CD1c-positive myeloid dendritic cell (primary cell): Measurements from ENCODE around the gene PITPNC1.
"Not testable (repeated sequence)": the region's sequence is repeated elsewhere in the genome, so short reads cannot be mapped to it uniquely, and the experiment has no call there.

ENCODE experiments used
- DNase-seq: peaks from one replicate; pipeline ENCODE4 v3.0.0-alpha.2; 2016; ENCODE audit errors: extremely low spot score

Gene PITPNC1

DNA sequence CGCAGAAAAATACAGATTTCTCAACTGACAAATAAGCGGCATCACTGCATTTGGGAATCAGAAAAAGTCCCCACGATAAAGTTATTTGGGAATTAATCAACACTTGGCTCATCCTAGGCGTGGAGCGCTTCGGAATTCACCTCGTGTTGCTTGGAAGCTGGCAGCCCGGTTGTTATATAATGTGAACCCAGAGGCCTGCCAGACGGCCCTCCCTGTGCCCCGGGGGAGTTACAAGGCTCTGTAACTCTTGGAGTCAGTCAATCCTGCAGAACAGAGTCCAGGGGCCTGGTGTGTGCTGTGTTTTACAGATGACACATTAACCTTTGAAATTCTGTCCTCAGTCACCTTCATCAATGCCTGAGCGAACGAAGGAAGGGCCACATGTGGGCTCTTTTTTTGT is 111.1 kb downstream of the PITPNC1 start:
- DNase-seq: no peak

DNA sequence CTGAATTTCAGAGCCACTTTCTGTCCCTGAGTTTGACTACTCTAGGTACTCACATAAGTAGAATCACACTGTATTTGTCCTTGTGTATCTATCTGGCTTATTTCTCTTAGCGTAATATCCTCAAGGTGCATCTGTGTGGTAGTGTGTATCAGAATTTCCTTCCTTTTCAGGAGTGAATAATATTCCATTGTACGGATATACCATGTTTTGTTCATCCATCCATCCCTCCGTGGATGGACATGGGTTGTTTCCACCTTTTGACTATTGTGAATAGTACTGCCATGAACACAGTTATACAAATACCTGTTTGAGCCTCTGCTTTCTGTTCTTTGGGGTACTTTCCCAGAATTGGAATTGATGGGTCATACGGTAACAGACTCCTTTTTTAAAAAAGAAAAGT is 111.7 kb downstream of the PITPNC1 start:
- DNase-seq: no peak

DNA sequence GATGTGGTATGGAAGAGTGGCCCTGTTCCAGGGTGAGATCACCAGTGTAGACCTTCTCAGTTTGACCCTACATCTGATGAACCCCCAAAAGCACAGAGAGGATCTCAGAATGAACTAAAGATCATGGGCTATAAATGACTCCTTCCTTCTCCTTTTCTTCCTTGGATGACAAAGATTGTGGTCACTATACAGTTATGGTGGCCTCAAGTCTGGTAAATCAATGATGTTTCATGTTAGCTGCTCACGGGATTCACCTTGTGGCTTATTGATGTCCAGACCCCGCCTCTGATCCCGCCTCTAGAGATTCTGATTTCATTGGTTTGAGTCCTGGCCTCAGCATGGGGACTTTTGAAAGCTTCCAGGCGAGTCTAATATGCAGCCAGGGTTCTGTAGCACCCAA is 112.2 kb downstream of the PITPNC1 start:
- DNase-seq: no peak

DNA sequence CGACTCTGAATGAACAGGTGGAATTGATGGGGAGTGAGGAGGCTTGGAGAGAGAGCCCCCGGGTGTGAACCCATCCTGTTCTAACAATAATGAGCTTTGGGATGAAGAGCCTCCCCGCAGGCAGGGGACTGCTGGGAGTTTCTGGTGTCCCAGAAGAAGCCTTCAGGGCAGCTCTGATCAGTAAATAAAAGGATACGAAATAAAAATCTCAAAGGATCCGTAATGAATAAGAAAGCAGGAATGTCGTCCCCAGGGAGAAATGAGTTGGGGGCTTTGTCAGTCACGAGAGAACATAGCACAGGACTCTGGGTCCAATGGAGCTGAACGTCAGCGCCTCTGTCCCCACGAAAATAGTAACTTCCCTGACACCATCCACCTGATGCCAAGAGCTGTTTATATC is 113.4 kb downstream of the PITPNC1 start:
- DNase-seq: no peak

DNA sequence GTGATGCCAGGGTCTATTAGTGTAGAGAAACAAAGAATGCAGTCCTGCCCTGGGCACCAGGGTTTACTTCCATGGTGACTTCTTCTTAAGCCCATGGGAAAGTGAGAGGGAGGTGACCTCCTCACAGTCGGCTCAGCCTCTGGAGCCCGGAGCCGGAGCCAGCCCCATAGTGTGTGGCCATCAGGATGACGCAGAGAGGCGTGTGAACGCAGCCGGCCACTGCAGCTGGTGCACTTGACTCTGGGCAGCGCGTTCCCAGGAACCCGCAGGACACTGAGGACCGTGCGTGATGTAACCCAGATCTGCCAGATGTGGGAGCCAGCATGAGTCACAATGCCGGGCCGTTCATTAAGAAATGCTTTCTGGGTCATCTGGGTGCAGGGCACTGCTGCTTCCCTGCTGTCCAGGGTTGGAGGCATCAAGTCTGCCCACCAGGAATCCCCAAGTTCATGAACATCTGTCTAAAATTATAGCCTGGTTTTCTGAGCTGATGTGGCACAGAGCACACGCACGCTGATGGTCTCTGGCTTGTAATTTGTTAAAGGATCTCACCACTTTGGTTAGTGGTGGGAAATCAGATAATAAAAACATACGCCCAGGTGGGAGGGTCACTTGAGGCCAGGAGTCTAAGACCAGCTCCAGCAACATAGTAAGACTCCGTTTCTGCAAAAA is 114.1 kb downstream of the PITPNC1 start:
- DNase-seq: peak; percentile 74

DNA sequence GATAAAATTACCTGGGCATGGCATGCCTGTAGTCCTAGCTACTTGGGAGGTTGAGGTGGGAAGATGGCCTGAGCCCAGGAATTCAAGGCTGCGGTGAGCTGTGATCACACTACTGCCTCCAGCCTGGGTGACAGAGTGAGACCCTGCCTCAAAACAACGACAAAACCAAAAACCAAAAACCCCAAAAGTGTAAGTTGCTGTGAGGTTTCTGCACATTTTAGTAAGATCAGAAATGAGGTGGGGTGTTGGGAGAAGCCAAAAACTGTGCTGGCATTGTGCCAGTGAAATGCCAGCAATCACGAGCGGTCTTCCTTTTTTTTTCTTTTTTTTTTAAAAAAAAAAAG is 114.6 kb downstream of the PITPNC1 start:
- DNase-seq: no peak

DNA sequence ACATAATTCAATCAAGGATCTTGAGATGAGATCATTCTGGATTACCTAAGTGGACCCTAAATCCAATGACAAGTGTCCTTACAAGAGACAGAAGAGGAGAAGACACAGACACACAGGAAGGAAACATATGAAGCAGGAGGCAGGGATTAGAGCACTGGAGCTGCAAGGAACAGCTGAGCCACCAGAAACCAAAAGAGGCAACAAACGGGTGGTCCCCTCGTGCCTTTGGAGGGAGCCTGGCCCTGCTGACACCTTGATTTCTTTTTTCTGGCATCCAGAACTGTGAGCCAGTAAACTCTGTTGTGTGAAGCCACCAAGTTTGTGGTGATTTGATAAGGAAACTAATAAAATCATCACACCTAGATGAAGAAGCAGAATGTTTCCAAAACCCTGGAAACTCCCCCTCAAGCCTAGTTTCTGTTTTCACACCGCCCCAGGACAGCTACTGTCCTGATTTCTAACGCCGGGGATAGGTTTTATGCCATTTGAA is 115.2 kb downstream of the PITPNC1 start:
- DNase-seq: no peak

DNA sequence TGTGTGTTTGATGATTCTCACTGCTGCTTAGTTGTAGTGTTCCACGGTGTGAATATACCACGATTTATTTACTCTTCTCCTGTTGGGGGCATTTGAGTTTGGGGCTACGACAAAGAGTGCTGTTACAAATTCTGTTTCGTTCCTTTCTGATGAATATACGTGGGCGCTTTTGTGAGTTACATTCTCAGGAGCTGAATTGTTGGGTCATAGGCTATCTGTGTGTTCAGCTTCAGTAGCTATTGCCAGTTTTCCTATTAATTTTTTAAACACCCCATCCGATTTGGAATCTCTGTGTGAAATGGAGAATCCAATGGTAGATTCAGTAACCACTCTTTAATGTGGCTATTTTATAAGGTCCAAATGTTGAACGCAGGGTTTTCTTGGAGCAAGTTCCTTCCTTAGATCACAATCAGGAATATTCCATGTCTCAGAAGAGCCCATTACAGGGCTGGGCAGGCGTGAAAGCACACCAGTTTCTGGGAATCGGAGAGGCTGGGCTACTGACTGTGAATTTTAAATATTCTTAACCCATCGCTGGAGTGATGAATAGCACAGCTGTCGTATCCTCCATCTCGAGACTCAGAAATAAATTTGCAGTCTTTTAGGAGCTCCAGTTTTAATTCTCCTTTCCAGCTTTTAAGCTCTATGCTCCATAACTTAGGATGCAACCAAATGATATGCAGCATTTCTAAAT is 115.9 kb downstream of the PITPNC1 start:
- DNase-seq: no peak

DNA sequence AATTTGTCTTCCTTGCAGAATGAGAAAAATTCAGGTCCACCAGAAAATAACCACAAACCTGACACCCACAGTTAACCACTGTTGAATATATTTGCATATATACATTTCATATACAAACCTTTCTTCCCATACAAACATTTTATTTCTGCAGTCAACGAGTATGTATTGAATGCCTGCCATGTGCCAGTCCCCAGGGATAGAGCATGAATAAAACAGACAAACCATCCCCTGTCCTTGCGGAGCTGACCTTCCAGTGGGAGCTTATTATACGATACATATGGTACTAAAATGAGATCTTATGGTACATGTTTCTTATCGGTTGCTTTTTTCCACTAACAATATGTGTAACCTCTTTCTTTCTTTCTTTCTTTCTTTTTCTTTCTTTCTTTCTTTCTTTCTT is 116.7 kb downstream of the PITPNC1 start:
- DNase-seq: no peak

DNA sequence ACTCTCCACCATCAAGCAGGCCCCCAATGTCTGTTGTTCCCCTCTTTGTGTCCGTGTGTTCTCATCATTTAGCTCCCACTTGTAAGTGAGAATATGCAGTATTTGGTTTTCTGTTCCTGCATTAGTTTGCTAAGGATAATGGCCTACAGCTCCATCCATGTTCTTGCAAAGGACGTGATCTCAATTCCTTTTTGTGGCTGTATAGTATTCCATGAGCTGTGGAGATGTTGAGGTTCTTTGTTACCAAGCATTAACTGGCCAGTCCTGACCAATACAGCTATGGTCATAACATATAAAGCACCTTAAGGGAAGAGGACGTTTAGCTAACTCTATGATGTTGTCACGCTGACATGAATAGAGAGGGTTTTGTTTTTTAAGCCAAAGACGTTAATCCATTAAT is 118.5 kb downstream of the PITPNC1 start:
- not testable (repeated sequence) for DNase-seq

DNA sequence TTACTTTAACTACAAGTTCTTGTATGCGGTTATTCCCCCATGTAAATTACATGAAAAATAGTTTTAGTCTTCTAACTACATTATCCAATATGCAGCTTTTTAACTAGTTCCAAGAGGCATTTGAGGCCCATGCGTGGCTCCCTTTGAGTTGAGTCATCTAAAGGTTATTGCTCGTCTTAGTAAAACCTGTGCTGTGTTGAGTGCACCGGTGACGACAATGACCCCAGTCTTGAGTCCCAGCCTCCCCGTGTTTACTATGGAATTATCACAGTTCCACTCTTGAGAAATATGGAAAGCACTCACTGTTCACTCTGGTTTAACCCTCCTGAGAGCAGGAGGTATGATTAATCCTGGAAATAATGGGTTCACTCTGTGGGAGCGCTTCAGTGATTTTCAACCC is 119.2 kb downstream of the PITPNC1 start:
- no peak for DNase-seq

DNA sequence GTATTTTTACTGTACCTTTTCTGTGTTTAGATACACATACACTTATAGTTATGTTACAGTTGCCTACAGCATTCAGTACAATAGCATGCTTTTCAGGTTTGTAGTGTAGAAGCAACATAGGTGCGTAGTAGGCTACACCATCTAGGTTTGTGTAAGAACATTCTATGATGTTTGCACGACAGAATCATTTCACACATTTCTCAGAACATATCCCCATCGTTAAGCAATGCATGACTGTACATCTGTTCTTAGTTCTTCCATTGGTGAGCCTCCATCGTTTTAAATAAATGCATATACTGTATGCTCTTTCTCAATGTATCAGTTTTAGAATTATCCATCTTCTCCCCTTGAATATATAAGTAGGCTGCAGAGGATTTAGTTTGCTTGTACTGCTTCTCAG is 122.6 kb downstream of the PITPNC1 start:
- no peak for DNase-seq

DNA sequence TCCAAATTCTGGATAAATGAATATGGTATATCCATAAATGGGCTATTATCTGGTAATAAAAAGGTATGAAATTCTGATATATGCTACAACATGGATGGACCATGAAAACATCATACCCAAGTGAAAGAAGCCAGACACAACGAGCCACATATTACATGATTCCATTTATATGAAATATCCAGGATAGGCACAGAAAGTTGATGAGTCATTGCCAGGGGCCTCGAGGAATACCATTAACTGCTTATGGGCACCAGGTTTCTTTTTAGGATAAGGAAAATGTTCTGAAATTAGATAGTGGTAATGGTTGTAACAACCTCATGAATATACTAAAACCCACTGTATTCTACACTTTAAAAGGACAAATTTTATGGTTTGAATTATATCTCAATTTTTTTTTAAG is 123.2 kb downstream of the PITPNC1 start:
- DNase-seq: no peak

DNA sequence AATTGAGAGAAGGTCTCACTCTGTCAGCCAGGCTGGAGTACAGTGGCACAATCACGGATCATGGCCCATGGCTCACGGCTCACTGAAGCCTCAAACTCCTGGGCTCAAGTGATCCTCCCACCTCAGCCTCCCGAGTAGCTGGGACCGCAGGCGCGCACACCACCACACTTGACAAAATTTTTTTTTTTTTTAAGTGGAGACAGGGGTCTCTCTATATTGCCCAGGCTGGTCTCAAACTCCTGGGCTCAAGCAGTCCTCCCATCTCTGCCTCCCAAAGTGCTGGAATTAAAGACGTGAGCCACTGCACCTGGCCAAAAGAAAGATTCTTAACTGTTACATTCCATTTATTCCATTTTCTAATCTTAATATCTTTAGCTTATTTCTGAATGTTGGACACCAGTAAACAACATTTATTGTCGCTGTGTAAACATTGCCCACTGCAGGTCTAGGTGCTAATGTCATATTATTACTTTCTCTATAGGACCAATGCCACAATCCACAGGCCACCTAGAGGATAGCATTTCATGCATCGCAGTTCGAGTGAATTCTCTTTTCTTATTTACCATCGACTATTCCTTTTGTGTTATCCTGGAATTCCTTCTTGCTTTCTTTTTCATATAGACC is 123.7 kb downstream of the PITPNC1 start:
- no peak for DNase-seq

DNA sequence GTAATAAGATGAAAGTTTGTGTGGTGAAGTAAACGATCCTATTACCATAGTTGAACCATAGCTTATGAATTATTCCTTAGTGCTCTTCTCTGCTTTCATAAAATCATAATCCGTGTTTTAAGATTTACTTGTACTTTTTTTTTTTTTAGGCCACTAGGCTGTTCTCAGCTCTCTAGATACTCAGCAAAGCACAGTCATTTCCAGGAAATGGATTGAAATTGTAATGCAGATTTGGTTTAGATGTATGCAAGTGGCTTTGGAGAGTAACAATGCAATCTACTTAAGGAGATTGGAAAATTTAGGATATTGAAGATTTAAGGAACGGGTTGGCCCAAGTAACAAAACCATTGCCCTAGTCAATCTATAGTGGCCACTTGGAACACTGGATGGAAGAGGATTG is 125.1 kb downstream of the PITPNC1 start:
- DNase-seq: no peak

DNA sequence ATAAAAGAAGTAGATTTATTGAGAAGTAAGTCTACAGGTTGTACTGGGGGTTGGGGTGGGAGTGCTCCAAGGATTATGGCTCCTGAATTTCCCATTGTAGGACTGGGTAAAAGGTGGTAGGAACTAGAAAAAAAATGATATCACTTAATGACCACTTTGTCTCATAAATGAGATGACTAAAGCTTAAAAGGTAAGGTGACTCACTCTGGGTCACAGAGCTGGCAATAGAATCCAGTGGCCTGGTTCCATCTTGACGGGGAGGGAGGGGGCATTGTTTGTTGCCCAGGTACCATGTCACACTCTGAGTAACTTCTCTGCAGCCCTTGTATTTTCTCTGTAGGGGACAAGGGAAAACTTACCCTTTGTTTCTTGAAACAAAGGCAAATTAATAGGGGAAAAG is 126.1 kb downstream of the PITPNC1 start:
- no peak for DNase-seq

DNA sequence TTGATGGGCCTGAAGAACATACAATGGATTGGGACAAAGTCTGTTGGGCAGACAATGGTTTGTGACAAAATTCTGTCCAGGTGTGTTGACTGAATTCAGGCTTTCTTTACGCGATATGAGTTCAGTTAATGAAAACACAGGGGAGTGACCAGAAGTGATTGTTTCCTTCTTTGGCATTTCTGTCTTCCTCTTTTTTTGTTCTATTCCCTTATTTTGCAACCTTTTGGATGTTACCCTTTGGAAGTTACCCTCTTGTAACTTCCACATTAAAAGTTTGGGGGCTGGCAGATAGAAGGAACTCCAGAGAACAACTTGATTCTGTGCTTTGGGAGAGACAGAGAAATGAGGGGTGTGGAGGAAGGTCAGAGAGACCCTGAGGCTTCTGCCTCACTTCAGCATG is 126.7 kb downstream of the PITPNC1 start:
- DNase-seq: no peak

DNA sequence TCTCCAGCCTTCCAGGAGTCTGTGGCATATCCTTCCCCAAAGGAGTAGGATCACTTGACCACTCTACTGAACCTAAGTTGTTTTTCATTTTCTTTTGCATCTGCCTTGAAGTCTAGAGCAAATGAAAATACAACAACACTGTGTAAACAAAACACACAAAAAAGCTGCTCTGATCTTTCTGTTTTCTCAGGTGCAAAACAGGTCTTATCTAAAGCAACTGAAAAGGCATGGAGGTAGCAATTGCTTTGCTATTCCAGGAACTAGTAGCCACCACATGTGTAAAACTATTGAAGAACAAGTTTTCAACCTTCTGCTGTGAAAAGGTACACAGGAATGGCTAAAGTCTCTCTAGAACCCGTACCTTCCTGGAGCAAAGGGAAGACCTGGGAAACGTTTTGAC is 127.1 kb downstream of the PITPNC1 start:
- no peak for DNase-seq

DNA sequence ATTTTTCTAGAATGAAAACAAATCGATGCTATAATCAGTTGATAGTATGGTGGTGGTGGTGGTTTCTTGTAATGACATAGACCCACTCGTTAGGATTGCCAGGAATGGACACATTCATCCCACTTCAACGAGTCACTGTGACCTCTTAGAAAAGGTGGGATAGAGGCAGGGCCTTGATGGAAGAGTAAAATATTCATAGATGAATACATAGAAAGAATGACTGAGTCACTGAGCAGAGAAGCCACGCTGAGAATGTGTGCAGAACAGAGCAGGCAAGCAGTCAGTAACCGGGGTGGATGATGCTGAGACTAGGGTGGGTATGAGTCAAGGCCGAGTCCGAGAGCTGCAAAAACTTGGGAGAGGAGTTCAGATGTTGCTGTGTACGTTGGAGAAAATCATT is 129.9 kb downstream of the PITPNC1 start:
- DNase-seq: no peak

DNA sequence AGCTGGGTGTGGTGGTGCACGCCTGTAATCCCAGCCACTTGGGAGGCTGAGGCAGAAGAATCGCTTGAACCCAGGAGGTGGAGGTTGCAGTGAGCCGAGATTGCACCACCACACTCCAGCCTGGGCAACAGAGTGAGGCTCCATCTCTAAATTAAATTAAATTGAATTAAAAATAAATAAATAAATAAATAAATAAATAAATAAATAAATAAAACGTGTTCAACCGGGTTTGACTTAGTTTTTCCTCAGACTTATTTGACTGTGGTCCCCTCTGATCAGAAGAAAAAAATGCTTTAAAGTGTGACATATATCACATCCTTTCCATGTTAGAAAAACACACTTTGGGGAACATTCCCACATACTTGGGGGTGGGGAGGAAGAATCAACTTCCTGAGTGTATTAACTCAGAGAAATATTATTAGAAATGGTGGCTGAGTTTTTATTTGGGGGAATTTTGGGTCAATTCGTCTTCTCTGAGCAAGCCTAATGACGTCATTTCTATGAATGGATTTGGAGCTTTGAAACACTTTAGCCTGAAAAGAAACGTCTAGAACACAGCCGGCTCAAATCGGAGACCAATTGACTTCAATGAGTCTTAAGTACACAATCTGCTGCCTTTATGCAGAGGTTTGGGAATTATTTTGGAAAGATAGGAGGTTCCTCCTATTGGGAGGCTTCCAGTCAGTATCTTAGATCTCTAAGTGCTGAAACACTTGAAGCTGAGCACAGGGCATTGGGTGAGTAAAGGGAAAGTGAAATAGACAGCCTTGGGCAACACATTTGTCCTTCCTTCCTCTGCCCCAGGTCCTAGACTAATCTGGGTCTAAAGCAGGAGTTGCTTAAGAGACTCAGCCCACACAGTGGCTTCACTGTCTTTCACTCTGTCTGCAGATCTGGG is 132.6 kb downstream of the PITPNC1 start:
- peak; percentile 88 for DNase-seq

DNA sequence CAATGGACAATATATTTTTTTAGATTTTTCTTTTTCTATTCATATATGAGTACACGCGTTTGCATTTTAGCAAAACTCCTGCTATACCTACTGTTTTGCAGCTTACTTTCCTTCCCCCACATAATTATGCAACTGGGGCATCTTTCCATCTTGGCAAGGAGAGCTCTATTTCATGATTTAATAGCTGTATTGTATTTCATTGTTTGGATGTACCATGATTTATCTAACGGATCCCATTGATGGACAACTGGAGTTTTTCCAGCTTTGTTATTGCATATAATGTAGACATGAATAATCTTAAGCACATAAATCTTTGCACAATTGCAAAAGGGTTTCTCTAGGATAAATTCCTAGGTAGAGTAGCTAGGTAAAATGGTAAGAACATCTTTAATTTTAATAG is 133.9 kb downstream of the PITPNC1 start:
- no peak for DNase-seq

DNA sequence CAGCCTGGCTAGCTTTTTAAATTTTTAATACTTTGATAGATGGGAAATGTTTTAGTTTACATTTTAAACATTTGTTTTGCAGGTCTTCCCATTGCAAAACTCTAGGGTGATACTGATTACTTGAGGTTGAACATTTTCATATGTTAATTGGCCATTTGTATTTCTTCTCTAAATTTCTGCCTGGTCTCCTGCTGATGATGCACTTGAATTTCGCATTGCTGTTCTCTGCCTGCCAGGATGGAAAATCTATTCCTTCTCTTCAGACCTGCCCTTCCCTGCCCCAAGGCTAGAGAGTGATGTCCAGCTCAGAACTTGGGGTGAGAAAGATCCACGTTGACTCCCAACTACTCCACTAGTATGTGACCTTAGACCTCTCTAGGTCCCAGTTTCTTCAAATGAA is 134.7 kb downstream of the PITPNC1 start:
- DNase-seq: no peak
